ENCODE measurements around the gene LCMT1.

DNA sequence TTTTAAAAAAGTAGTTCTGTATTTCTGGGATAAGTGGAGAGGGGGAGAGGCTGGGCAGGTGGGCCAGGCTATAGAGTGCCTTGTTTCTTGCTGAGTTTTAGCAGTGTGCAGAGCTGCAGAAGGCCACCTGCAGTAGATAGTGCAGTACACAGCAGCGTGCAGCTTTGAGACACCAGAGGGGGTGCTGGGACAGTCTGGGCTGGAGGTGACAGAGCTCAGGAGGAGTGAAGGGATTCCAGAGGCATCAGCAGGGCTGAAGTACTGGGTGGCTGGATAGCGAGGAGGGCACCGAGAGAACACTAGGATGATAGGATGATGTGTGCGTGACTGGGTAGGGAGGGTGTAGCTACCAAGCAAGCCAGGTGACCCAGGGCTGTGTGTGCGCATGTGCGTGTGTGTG is 26.6 kb downstream of the LCMT1 start:
- no peak for TF ChIP-seq CTCF (conservative IDR thresholded peaks at IDR 0.05 in 1 of 2, IDR thresholded peaks at IDR 0.05 in 1 of 2; ENCODE audit: low read depth in 1 of 2, low read length in 2 of 2)
- TF ChIP-seq EZH2 (IDR thresholded peaks at IDR 0.05; ENCODE audit: low read length, missing control alignments) = no peak
